Measurements from ENCODE around the gene PAPLN.
A peak's percentile ranks its signal among the peaks of the same experiment; 100 is the strongest.

Gene PAPLN

GRCh38 chr14:73266317-73266716 is 29.0 kb downstream of the PAPLN start:
- H3K4me3 ChIP-seq (ENCODE audit: low read depth, low read length) = no peak overlapping the region
- TF ChIP-seq CTCF (IDR thresholded peaks at IDR 0.05; ENCODE audit: low read depth, low read length) = no peak

- no peak for TF ChIP-seq CTCF (IDR thresholded peaks at IDR 0.05; ENCODE audit: low read depth, low read length)
- H3K4me3 ChIP-seq (ENCODE audit: low read depth, low read length) = no peak overlapping the region
Measured at GRCh38 chr14:73267474-73267873, 30.2 kb downstream of the PAPLN start.

- no peak for TF ChIP-seq CTCF (IDR thresholded peaks at IDR 0.05; ENCODE audit: low read depth, low read length)
- peak overlapping the region; percentile 26 for H3K4me3 ChIP-seq (ENCODE audit: low read depth, low read length)
Measured at GRCh38 chr14:73269729-73270531, 32.6 kb downstream of the PAPLN start.

- no peak for TF ChIP-seq CTCF (IDR thresholded peaks at IDR 0.05; ENCODE audit: low read depth, low read length)
- no peak overlapping the region for H3K4me3 ChIP-seq (ENCODE audit: low read depth, low read length)
Measured at GRCh38 chr14:73272393-73272792, 35.1 kb downstream of the PAPLN start.

- no peak overlapping the region for H3K4me3 ChIP-seq (ENCODE audit: low read depth, low read length)
- no peak for TF ChIP-seq CTCF (IDR thresholded peaks at IDR 0.05; ENCODE audit: low read depth, low read length)
Measured at GRCh38 chr14:73273799-73274198, 36.5 kb downstream of the PAPLN start.

- no peak for TF ChIP-seq CTCF (IDR thresholded peaks at IDR 0.05; ENCODE audit: low read depth, low read length)
- H3K4me3 ChIP-seq (ENCODE audit: low read depth, low read length) = no peak overlapping the region
Measured at GRCh38 chr14:73276836-73277235, 39.5 kb downstream of the PAPLN start.

- no peak for TF ChIP-seq CTCF (IDR thresholded peaks at IDR 0.05; ENCODE audit: low read depth, low read length)
- H3K4me3 ChIP-seq (ENCODE audit: low read depth, low read length) = no peak overlapping the region
Measured at GRCh38 chr14:73277376-73277775, 40.1 kb downstream of the PAPLN start.

Data from WI38 (cell line).